Activated CD8-positive, alpha-beta memory T cell treated with anti-CD3 and anti-CD28 coated beads for 36 hours (primary cell): ENCODE results near the gene ARHGAP8. TPM values are rescaled to one million over a fixed set of nuclear protein-coding genes. Genes with fewer than 3 reads are reported as not detected.
"Not testable (repeated sequence)": the region's sequence is repeated elsewhere in the genome, so short reads cannot be mapped to it uniquely, and the experiment has no call there.

Experiments used
- CTCF ChIA-PET: fragments of 350-600 bp; sonication (Branson Sonifier 250); formaldehyde crosslinking; loops from one replicate; lab custom pipeline; 2021; ENCODE audit warnings: antibody characterized with exemption; lab: Charles Lee
- POLR2A ChIA-PET: fragments of 350-600 bp; sonication (Branson Sonifier 250); formaldehyde crosslinking; loops from one replicate; lab custom pipeline; 2021; ENCODE audit warnings: antibody characterized with exemption; lab: Charles Lee
- total RNA-seq, 2 experiments: library from RNA; stranded (reverse); gene quantifications; one replicate each; pipeline ENCODE4 v1.2.3, GENCODE V29; 2021

The ARHGAP8 gene
- total RNA-seq, 2 experiments from 2014 or later, result 0.82 to 1.1 TPM

GRCh38 chr22:44839061-44839460 lies 86.7 kb downstream of the ARHGAP8 start:
- ChIA-PET CTCF (no interaction called here), POLR2A (no interaction called here)

- ChIA-PET CTCF (interaction anchor here (1.2 kb wide), 1 partner anchor 11 kb away, joined by 6 read pairs; no protein-coding TSS in a partner anchor), POLR2A (no interaction called here)
Observed at GRCh38 chr22:44839721-44840120, 87.3 kb downstream of the ARHGAP8 start.

GRCh38 chr22:44840611-44841322 lies 88.4 kb downstream of the ARHGAP8 start:
- ChIA-PET POLR2A (no interaction called here), CTCF (interaction anchor here (1.2 kb wide), 1 partner anchor 10 kb away, joined by 6 read pairs; no protein-coding TSS in a partner anchor)

GRCh38 chr22:44842417-44842816 lies 90.0 kb downstream of the ARHGAP8 start:
- ChIA-PET POLR2A (no interaction called here), CTCF (no interaction called here)

- POLR2A ChIA-PET, result no interaction called here
Observed at GRCh38 chr22:44845191-44845590, 92.8 kb downstream of the ARHGAP8 start.

GRCh38 chr22:44845796-44846720 lies 93.7 kb downstream of the ARHGAP8 start:
- CTCF ChIA-PET, result no interaction called here

More at GRCh38 chr22:44845191-44845590, 92.8 kb downstream of the ARHGAP8 start:
- CTCF ChIA-PET, result no interaction called here

GRCh38 chr22:44846726-44847275 lies 94.4 kb downstream of the ARHGAP8 start:
- CTCF ChIA-PET, result interaction anchor here (0.5 kb wide), 1 partner anchor 502 kb away, joined by 3 read pairs; no protein-coding TSS in a partner anchor
- POLR2A ChIA-PET, result no interaction called here

More at GRCh38 chr22:44845796-44846720, 93.7 kb downstream of the ARHGAP8 start:
- POLR2A ChIA-PET, result no interaction called here

DNA sequence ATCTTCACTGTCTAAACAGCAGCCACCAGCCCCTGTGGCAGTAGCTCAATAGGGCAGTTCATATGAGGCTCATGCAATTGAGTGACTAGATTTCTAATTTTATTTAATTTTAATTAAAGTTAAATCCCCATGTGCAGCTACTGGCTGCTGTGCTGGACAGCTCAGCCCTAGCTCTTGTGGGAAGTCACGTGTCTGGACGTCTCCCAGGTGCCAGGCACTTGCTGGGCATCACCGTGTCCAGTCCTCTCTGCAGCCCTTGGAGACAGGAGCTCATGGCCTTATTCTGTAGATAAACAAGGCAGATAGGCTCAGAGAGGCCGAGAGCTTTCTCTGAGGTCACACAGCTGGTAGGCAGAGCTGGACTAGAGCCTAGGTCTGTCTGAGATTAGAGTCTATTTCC lies 95.0 kb downstream of the ARHGAP8 start:
- CTCF ChIA-PET, result interaction anchor here (0.5 kb wide), 1 partner anchor 502 kb away, joined by 3 read pairs; no protein-coding TSS in a partner anchor

GRCh38 chr22:44847892-44848291 lies 95.5 kb downstream of the ARHGAP8 start:
- ChIA-PET CTCF (no interaction called here), POLR2A (no interaction called here)

More for the DNA sequence above, 95.0 kb downstream of the ARHGAP8 start:
- POLR2A ChIA-PET, result no interaction called here

DNA sequence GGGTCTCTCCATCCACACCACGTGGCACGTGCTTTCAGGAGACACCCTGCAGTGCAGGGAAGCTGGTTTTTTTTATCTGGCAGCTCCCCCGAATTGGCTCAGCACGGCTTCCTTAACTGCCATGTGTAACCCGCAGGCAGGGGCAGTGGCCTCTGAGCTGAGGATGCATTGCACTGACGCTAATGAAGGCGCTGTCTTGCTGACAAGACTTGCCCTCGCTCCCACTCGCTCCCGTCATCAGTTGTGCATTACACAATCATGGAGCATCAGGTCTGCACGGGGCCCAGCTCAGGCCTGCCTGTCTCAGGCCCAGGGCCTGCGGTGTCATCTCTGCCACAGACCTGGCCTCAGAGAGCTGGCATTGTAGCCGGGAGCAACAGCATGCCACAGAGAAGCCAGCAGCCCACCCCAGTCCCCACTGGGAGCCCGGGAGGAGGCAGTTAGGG lies 95.9 kb downstream of the ARHGAP8 start:
- ChIA-PET POLR2A (no interaction called here), CTCF (no interaction called here)

- ChIA-PET CTCF (no interaction called here), POLR2A (no interaction called here)
Observed at GRCh38 chr22:44848791-44849420, 96.5 kb downstream of the ARHGAP8 start.

DNA sequence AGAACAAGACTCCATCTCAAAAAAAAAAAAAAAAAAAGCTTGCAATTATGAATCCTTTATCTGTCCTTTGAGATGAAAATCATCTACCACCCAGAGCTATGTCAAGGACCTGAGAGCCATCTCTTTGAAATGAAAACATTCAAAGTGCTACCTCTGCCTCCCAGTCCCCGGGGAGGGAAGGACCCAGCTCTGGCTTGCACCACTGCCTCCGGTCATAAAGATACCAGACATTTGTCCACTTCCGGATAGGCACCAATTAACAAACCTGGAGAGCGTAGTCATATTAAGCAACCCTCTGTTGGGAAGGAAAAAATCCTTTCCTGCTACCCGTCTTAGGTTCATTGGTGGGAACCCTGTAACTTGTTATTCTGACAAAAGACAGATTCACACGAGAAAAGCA lies 98.6 kb downstream of the ARHGAP8 start:
- CTCF ChIA-PET, result interaction anchor here (1.1 kb wide), 1 partner anchor 11 kb away, joined by 6 read pairs; no protein-coding TSS in a partner anchor
- POLR2A ChIA-PET, result no interaction called here

GRCh38 chr22:44854641-44855040 lies 102.3 kb downstream of the ARHGAP8 start:
- POLR2A ChIA-PET, CTCF ChIA-PET: not testable (repeated sequence)

DNA sequence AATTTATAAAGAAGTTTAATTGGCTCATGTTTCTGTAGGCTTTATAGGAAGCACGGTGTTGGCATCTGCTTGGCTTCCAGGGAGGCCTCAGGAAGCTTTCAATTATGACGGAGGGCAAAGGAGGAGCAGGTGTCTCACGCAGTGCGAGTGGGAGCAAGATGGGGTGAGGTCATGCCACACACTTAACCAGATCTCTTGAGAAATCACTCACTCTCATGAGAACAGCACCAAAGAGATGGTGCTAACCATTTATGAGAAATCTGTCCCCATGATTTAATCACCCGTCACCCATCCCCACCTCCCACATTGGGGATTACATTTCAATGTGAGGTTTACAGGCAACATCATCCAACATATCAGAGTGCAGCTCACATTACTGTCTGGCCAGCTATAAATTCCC lies 103.5 kb downstream of the ARHGAP8 start:
- POLR2A ChIA-PET, result no interaction called here
- CTCF ChIA-PET, result interaction anchor here (0.6 kb wide), 1 partner anchor 28 kb away, joined by 4 read pairs; no protein-coding TSS in a partner anchor

DNA sequence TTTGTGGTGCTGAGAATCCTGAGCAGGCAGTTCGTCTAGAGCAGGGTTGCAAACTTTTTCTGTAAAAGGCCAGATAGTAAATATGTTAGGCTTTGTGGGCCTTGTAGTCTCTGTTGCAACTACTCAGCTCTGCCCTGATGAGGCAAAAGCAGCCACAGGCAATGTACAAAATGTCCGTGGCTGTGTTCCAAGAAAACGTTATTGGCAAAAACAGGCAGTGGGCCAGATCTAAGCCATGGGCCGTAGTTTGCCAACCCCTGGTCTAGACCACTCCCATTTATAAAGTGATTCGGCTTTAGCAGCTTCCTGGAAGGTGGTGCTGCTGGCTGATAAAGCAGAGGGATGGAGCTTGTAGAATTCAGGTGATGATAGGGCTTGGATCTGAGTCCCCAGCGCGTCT lies 106.4 kb downstream of the ARHGAP8 start:
- POLR2A ChIA-PET, result not testable (repeated sequence)
- CTCF ChIA-PET, result interaction anchor here (0.6 kb wide), 1 partner anchor 29 kb away, joined by 6 read pairs; no protein-coding TSS in a partner anchor

GRCh38 chr22:44859641-44860040 lies 107.3 kb downstream of the ARHGAP8 start:
- ChIA-PET POLR2A (no interaction called here), CTCF (no interaction called here)

- ChIA-PET POLR2A (no interaction called here), CTCF (no interaction called here)
Observed at GRCh38 chr22:44860311-44860710, 107.9 kb downstream of the ARHGAP8 start.

DNA sequence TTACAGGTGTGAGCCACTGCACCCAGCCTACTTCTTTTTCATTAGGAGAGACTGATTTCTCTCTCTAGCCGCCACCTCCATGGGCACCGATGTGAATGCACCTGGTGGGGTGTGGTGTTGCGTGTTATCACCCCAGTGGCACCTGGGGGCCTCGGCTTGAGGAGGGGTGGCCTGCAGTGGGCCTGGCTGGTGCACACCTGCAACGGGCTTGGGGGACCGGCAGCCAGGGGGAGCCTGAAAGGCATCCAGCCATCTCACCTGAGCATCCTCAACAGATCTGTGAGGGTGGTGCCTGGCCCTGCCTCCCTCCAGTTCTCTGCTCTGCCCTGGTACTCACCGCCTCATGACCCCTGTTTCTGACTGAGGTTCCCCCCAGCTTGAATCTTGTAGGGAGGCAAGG lies 108.9 kb downstream of the ARHGAP8 start:
- POLR2A ChIA-PET, result no interaction called here
- CTCF ChIA-PET, result no interaction called here

DNA sequence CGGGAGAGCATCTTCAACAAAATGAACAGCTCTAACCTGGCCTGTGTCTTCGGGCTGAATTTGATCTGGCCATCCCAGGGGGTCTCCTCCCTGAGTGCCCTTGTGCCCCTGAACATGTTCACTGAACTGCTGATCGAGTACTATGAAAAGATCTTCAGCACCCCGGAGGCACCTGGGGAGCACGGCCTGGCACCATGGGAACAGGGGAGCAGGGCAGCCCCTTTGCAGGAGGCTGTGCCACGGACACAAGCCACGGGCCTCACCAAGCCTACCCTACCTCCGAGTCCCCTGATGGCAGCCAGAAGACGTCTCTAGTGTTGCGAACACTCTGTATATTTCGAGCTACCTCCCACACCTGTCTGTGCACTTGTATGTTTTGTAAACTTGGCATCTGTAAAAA lies 109.9 kb downstream of the ARHGAP8 start:
- CTCF ChIA-PET, result no interaction called here

More for the DNA sequence above, 109.9 kb downstream of the ARHGAP8 start:
- POLR2A ChIA-PET, result no interaction called here
